Stimulated activated CD4-positive, alpha-beta T cell treated with anti-CD3 and anti-CD28 coated beads, Interleukin-15, amount 100 ng/mL, for 1 hour (primary cell): Measurements from ENCODE around the gene ZNF8.
"Not testable (repeated sequence)": the region's sequence is repeated elsewhere in the genome, so short reads cannot be mapped to it uniquely, and the experiment has no call there.

Source experiments
- DNase-seq, 2 donors: peaks; one replicate each; pipeline ENCODE4 v3.0.0-alpha.2; 2020; ENCODE audit warnings: low read depth in 1 of 2, low spot score in 1 of 2

ZNF8 gene

DNA sequence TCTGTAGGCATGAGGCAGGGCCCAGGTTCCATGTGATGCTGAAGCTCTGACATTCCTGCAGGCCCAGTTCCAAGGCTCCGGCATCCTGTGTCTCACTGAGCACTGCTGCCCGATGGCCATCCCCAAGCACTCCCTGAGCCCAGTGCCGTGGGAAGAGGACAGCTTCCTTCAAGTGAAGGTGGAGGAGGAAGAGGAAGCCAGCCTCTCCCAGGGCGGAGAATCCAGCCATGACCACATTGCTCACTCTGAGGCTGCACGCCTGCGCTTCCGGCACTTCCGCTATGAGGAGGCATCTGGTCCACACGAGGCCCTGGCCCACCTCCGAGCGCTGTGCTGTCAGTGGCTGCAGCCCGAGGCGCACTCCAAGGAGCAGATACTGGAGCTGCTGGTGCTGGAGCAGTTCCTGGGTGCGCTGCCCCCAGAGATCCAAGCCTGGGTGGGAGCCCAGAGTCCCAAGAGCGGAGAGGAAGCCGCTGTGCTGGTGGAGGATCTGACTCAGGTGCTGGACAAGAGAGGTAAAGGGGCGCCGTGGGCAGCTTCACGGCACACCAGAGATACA is 56.0 kb downstream of the ZNF8 start:
- DNase-seq: no peak

- DNase-seq: no peak
These were observed 56.9 kb downstream of the ZNF8 start for GRCh38 chr19:58335630-58336029.

DNA sequence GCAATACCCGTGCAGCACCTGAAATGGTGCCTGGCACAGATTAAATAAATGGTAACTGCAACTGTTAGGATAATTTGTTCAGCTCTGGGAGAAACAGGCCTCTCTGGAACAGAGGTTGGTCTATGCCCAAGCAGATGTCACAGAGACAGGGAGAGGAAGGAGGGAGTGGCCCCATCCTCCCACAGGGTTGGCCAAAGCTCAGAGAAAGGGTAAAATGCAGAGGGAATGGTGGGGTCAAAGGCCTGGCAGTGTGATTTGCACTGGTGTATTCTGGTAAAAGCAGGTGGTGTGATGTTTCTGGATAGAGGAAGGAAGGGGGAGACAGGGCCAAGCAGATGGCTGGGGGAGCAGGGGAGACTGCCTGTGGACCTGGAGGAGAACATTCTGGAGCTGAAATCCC is 57.5 kb downstream of the ZNF8 start:
- DNase-seq: no peak

GRCh38 chr19:58336820-58337219 is 58.1 kb downstream of the ZNF8 start:
- DNase-seq: no peak

DNA sequence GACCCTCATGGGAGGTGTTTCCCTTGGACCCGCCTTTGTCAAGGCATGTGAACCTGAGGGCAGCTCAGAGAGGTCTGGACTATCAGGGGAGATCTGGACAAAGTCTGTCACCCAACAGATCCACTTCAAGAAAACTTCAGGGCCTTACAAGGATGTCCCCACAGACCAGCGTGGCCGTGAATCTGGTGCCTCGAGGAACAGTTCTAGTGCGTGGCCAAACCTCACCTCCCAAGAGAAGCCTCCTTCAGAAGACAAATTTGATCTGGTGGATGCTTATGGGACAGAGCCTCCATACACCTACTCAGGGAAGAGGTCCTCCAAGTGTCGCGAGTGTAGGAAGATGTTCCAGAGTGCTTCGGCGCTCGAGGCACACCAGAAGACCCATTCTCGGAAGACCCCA is 59.6 kb downstream of the ZNF8 start:
- DNase-seq: no peak

- DNase-seq: no peak
These were observed 60.2 kb downstream of the ZNF8 start for GRCh38 chr19:58338825-58339558.

GRCh38 chr19:58345558-58345957 is 66.8 kb downstream of the ZNF8 start:
- no peak for DNase-seq

- DNase-seq: peak; percentile 43 to 53
These were observed 68.5 kb downstream of the ZNF8 start for GRCh38 chr19:58346961-58347929.

- not testable (repeated sequence) for DNase-seq
These were observed 69.3 kb downstream of the ZNF8 start for GRCh38 chr19:58348080-58348479.

DNA sequence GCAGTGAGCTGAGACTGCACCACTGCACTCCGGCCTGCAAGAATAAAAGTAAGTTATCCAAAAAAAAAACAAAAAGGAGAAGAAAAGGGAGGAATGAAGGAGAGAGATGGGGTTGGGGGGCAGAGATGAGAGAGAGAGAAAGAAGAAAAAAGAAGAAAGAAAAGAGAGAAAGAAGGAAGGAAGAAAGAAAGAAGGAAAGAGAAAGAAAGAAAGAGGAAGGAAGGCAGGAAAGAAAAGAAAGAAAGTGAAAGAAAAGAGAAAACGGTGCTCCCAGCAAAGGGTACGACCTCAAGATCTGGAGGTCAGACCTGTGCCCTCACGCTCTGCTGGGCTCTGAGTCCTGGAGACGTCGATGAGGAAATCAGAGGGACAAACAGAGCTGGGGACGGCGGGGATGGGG is 70.8 kb downstream of the ZNF8 start:
- DNase-seq: no peak

DNA sequence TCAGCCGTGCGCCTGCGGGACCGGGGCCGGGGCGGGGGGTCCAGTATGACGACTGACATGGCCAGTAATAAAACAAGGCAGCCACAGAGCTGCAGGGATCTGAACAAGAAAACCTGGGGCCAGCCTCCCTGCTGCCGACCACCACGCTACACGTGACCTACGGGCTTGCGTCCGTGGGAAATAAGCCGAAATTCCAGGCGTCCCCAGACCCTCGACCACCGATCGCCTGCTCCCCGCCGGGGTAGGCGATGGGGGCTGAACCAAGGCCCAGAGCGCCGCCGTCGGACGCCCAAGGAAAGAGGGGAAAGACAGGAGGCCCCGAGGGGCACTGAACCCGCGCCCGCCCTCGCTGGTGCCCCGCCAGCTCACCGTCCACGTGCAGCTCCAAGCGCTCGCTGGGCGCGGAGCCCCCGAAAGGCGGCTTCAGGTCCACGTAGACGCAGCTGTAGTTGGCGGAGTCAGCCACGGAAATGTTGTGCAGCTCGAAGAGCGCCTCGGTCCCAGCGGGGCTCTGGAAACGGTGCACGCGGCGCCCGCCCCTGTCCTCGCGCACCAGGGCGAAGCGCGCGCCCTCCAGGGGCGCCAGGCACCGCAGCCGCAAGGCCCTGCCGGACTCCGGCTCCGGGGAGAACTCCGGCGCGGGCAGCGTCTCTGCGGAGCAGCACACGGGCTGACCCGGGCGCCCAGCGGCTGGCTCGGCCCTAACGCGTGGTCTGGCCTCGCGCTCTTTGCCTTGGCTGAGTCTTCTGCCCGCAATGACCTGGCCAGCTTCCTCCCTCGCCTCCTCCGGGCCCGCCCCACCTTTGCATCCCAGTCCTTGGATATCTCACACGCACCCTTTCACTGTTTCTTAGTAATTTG is 71.5 kb downstream of the ZNF8 start:
- no peak for DNase-seq

DNA sequence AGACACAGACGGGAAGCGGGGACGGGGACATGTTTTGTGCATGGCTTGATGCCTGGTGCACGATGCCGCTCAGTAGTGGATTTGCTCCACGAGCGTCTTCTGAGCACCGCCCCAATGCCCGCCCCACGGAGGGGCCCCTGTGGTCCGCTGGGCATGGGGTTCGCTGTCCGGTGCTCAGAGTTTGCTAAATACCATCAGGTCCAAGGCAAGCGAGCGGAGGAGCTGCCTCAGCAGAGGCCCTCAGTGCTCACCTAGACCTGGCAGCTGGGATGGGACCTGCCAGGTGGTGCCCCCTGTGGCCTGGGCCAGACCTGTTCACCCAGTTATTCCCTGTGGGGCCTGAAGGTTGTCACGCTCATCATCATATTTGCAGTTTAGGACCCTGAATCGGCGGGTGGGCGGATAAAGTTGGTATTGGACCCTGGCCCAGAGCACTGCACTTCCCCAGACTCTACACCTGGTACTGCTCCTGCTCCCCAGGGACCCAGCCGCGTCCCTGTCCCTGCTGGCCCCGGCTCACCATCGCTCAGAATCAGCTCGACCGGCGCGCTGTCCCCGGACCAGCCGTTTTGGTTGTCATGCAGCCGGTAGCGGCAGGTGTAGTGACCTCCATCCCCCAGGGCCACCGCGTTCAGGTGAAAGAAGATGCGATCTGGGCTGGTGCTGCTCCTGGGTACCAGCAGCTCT is 72.3 kb downstream of the ZNF8 start:
- no peak for DNase-seq

- DNase-seq: no peak
These were observed 72.8 kb downstream of the ZNF8 start for GRCh38 chr19:58351558-58351878.

- no peak for DNase-seq
These were observed 73.4 kb downstream of the ZNF8 start for GRCh38 chr19:58351990-58352755.
